Measurements from ENCODE around the gene SLC26A11.

GRCh38 chr17:80246266-80246681 is 26.0 kb downstream of the SLC26A11 start:
- TF ChIP-seq CTCF (IDR thresholded peaks at IDR 0.05), result no peak
- TF ChIP-seq POLR2A (IDR thresholded peaks at IDR 0.05), result no peak
- no peak for TF ChIP-seq POLR2AphosphoS5 (IDR thresholded peaks at IDR 0.05)
- TF ChIP-seq EP300 (IDR thresholded peaks at IDR 0.05; ENCODE audit: low read depth), result no peak

Data from transverse colon (tissue), 4 donors.